Right lobe of liver (tissue), 4 donors: ENCODE data around the gene B4GALT5.

Source experiments
- POLR2A ChIP-seq: fragments of 450-650 bp; IDR thresholded peaks from one replicate; pipeline ENCODE4 v1.6.1; 2017; ENCODE audit warnings: antibody characterized with exemption, mild to moderate bottlenecking
- TF ChIP-seq, protein P1 (sequence below), 4 donors: fragments of 200-600 bp in 3 of 4; fragments of 450-650 bp in 1 of 4; IDR thresholded peaks; one replicate each; pipeline versions ENCODE4 v1.5.1 to v1.8.0; 2016 to 2022; ENCODE audit warnings: antibody characterized with exemption in 4 of 4, mild to moderate bottlenecking in 2 of 4
- donor health status: DM: no; HTN: no; CAD: no.
- donor health status: DM: no; HTN: no; CAD: no.
- donor health status: DM: no; HTN: yes; CAD: no.

DNA sequence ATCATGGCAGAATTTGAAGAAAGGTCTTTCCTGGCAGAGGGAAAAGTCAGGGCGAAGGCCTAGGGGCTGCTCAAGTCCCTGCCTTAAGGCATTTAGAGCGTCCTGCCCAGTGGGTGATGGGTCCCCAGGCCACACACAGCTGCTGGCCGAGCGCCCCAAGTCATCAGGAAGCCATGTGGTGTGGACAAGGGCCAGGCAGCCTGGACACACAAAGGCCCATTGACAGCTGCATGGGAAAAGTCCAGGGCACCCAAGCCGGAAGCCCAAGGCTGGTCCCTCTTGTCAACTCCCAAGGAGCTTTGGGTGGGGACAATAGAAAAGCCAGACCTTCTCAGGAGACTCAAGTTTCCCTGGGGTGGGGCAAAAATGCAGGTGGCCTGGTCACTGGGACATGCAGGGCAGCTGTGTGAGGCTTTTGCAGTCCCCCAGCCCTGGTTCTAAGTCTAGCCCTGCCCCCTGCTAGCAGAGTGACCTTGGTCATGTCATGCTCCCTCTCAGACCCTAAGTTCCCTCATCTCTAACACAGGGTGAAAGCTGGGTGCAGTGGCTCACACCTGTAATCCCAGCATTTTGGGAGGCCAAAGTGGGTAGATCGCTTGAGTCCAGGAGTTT lies 101.4 kb downstream of the B4GALT5 start:
- TF ChIP-seq, protein P1, sequence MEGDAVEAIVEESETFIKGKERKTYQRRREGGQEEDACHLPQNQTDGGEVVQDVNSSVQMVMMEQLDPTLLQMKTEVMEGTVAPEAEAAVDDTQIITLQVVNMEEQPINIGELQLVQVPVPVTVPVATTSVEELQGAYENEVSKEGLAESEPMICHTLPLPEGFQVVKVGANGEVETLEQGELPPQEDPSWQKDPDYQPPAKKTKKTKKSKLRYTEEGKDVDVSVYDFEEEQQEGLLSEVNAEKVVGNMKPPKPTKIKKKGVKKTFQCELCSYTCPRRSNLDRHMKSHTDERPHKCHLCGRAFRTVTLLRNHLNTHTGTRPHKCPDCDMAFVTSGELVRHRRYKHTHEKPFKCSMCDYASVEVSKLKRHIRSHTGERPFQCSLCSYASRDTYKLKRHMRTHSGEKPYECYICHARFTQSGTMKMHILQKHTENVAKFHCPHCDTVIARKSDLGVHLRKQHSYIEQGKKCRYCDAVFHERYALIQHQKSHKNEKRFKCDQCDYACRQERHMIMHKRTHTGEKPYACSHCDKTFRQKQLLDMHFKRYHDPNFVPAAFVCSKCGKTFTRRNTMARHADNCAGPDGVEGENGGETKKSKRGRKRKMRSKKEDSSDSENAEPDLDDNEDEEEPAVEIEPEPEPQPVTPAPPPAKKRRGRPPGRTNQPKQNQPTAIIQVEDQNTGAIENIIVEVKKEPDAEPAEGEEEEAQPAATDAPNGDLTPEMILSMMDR (IDR thresholded peaks at IDR 0.05): no peak
- no peak for TF ChIP-seq POLR2A
